Fibroblast of mammary gland (primary cell): Measurements from ENCODE around the gene CHMP3.

Experiments used
- DNase-seq: peaks from one replicate; pipeline ENCODE4 v3.0.0-alpha.2; 2010; ENCODE audit warnings: low read depth
- H3K4me3 ChIP-seq: 2 replicates; pipeline ENCODE4 v1.5.1; 2011; ENCODE audit warnings: low read depth, mild to moderate bottlenecking, low read length, moderate library complexity; ENCODE audit not compliant: control insufficient read depth
- CTCF ChIP-seq: conservative IDR thresholded peaks from 2 replicates; pipeline ENCODE4 v1.5.1; 2011; ENCODE audit warnings: low read depth, low read length, inconsistent platforms; ENCODE audit not compliant: control insufficient read depth, insufficient read depth

CHMP3 gene

GRCh38 chr2:86489542-86489941 is 73.7 kb downstream of the CHMP3 start:
- no peak overlapping the region for H3K4me3 ChIP-seq
- no peak for DNase-seq
- no peak for TF ChIP-seq CTCF

- DNase-seq = no peak
- TF ChIP-seq CTCF = no peak
- H3K4me3 ChIP-seq = no peak overlapping the region
These were observed 74.5 kb downstream of the CHMP3 start for GRCh38 chr2:86488561-86489250.

- DNase-seq = no peak
- no peak for TF ChIP-seq CTCF
- no peak overlapping the region for H3K4me3 ChIP-seq
These were observed 76.2 kb downstream of the CHMP3 start for GRCh38 chr2:86487062-86487461.

- no peak for DNase-seq
- no peak for TF ChIP-seq CTCF
- no peak overlapping the region for H3K4me3 ChIP-seq
These were observed 77.4 kb downstream of the CHMP3 start for GRCh38 chr2:86485802-86486201.

- no peak for DNase-seq
- no peak for TF ChIP-seq CTCF
- no peak overlapping the region for H3K4me3 ChIP-seq
These were observed 78.1 kb downstream of the CHMP3 start for GRCh38 chr2:86485103-86485502.

- TF ChIP-seq CTCF = no peak
- no peak overlapping the region for H3K4me3 ChIP-seq
- DNase-seq = no peak
These were observed 78.9 kb downstream of the CHMP3 start for GRCh38 chr2:86484385-86484784.

- no peak overlapping the region for H3K4me3 ChIP-seq
- DNase-seq = no peak
- TF ChIP-seq CTCF = no peak
These were observed 81.2 kb downstream of the CHMP3 start for GRCh38 chr2:86482034-86482433.
